ENCODE results near the gene CLSTN1. TPM values are rescaled to one million over a fixed set of nuclear protein-coding genes. Genes with fewer than 3 reads are reported as not detected.

The CLSTN1 gene
- total RNA-seq, 1 donor from 2014 or later, result 121 TPM

Other genes starting within 250 kb of the CLSTN1 start
- 13.1 TPM for gene TMEM201, start 235.1 kb downstream of the CLSTN1 start, total RNA-seq
- gene PIK3CD, start 172.2 kb downstream of the CLSTN1 start, total RNA-seq, result 17.9 TPM
- 27.6 TPM for gene CTNNBIP1, start 86.3 kb upstream of the CLSTN1 start, total RNA-seq
- 42.4 TPM for gene LZIC, start 119.4 kb upstream of the CLSTN1 start, total RNA-seq
- gene NMNAT1, start 119.5 kb upstream of the CLSTN1 start, total RNA-seq, result 10.7 TPM
- 15.2 TPM for gene RBP7, start 173.3 kb upstream of the CLSTN1 start, total RNA-seq
- gene UBE4B, start 209.0 kb upstream of the CLSTN1 start, total RNA-seq, result 42.5 TPM